Astrocyte (in vitro differentiated cells and primary cell): ENCODE measurements around the gene TSC2. TPM values are rescaled to one million over a fixed set of nuclear protein-coding genes. Genes with fewer than 3 reads are reported as not detected.
A peak's percentile ranks its signal among the peaks of the same experiment; 100 is the strongest.
"Not testable (repeated sequence)": the region's sequence is repeated elsewhere in the genome, so short reads cannot be mapped to it uniquely, and the experiment has no call there.

Experiments
- DNase-seq: peaks from one replicate; pipeline ENCODE4 v3.0.0-alpha.2; 2010; ENCODE audit warnings: low read depth
- FAIRE-seq: peaks from 2 replicates; lab custom pipeline; 2011; peaks lifted over from hg19 to GRCh38; lab: Jason Lieb, UNC
- H2AFZ ChIP-seq: 2 replicates; pipeline ENCODE4 v1.6.0; 2012; ENCODE audit warnings: low read depth, low read length, inconsistent platforms
- H3K27ac ChIP-seq: 2 replicates; pipeline ENCODE4 v1.5.1; 2011; ENCODE audit warnings: low read depth, low read length, inconsistent platforms
- H3K27me3 ChIP-seq: 2 replicates; pipeline ENCODE4 v1.6.0; 2011; ENCODE audit warnings: low read length, inconsistent platforms; ENCODE audit not compliant: insufficient read depth
- H3K36me3 ChIP-seq: 2 replicates; pipeline ENCODE4 v1.5.1; 2011; ENCODE audit warnings: low read length, inconsistent platforms; ENCODE audit not compliant: insufficient read depth
- H3K4me1 ChIP-seq: 2 replicates; pipeline ENCODE4 v1.5.1; 2011; ENCODE audit warnings: low read length, inconsistent platforms; ENCODE audit not compliant: insufficient read depth
- H3K4me2 ChIP-seq: 2 replicates; pipeline ENCODE4 v1.6.0; 2012; ENCODE audit warnings: low read length, inconsistent platforms
- H3K4me3 ChIP-seq: 2 replicates; pipeline ENCODE4 v1.5.1; 2011; ENCODE audit warnings: low read depth, mild to moderate bottlenecking, low read length, inconsistent platforms; ENCODE audit not compliant: insufficient read depth
- H3K79me2 ChIP-seq: 2 replicates; pipeline ENCODE4 v1.6.0; 2012; ENCODE audit warnings: mild to moderate bottlenecking, low read length, inconsistent platforms; ENCODE audit not compliant: insufficient read depth
- H3K9ac ChIP-seq: 2 replicates; pipeline ENCODE4 v1.6.0; 2012; ENCODE audit warnings: mild to moderate bottlenecking, low read length, inconsistent platforms
- H3K9me3 ChIP-seq: 2 replicates; pipeline ENCODE4 v1.5.1; 2012; ENCODE audit warnings: low read depth, mild to moderate bottlenecking, low read length, inconsistent platforms; ENCODE audit not compliant: insufficient read depth
- H4K20me1 ChIP-seq: 2 replicates; pipeline ENCODE4 v1.6.0; 2012; ENCODE audit warnings: low read length, inconsistent platforms; ENCODE audit not compliant: insufficient read depth
- H3K27ac Mint-ChIP-seq: one replicate; pipeline ENCODE4 v1.8.0; 2021; ENCODE audit warnings: mild to moderate bottlenecking, mixed read lengths; ENCODE audit not compliant: unreplicated experiment
- H3K27me3 Mint-ChIP-seq: one replicate; pipeline ENCODE4 v1.8.0; 2021; ENCODE audit warnings: low read depth, mixed read lengths; ENCODE audit not compliant: unreplicated experiment
- H3K36me3 Mint-ChIP-seq: one replicate; pipeline ENCODE4 v1.8.0; 2021; ENCODE audit warnings: low read depth, mixed read lengths; ENCODE audit not compliant: unreplicated experiment
- H3K4me1 Mint-ChIP-seq: one replicate; pipeline ENCODE4 v1.8.0; 2021; ENCODE audit warnings: low read depth, mixed read lengths; ENCODE audit not compliant: unreplicated experiment
- H3K4me3 Mint-ChIP-seq: one replicate; pipeline ENCODE4 v1.8.0; 2021; ENCODE audit warnings: mild to moderate bottlenecking, moderate library complexity, mixed read lengths; ENCODE audit not compliant: unreplicated experiment
- H3K9me3 Mint-ChIP-seq: one replicate; pipeline ENCODE4 v1.8.0; 2021; ENCODE audit warnings: mild to moderate bottlenecking, mixed read lengths; ENCODE audit not compliant: unreplicated experiment
- EZH2 ChIP-seq: IDR thresholded peaks from 2 replicates; pipeline ENCODE4 v1.6.1; 2012; ENCODE audit warnings: mild to moderate bottlenecking, low read length, inconsistent platforms; ENCODE audit not compliant: insufficient read depth
- total RNA-seq: library from RNA; stranded (reverse); gene quantifications from 2 replicates; pipeline ENCODE4 v1.2.1, GENCODE V29; 2021
- TF ChIP-seq, protein P1 (sequence below): IDR thresholded peaks from 2 replicates; pipeline ENCODE4 v1.5.1; 2011; ENCODE audit warnings: low read depth, mild to moderate bottlenecking, inconsistent platforms, low read length, moderate library complexity; ENCODE audit not compliant: insufficient read depth

The TSC2 gene
- total RNA-seq, 1 donor from 2014 or later: 89.5 TPM

DNA sequence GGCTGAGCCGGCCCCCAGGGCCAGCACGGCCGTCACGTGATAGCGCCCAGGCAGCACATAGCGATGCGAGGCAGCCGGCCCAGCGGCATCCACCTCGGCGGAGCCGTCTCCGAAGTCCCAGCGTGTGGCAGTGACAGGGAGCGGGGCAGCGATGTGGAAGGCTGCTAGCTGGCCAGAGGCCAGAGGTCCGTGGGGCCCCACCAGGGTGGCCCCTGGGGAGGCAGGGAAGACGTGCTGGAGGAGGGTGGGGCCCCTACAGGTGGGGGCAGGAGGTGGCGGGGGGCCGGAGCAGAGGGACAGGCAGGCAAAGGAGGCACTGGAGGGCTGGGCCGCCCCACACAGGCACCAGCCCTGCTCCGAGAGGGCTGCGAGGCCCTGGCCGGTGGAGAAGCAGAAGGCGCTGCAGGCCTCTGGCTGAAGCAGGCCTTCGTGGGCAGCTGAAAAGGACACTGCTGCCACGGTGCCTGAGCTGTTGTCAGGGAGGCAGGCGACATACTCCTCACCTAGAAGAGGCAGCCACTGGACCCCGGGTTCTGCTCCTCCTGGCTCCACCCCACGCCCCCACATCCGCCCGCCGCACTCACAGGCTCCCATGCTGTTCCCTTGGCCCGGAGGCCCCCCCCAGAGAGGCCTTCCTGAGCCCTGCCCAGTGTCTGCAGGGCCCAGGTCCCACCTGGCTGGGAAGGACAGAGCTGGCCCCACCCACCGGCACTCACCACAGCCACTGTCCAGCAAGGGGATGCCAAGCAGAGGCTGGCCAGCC is 70.4 kb downstream of the TSC2 start:
- not testable (repeated sequence) for H2AFZ ChIP-seq, H3K4me1 ChIP-seq, H3K4me3 Mint-ChIP-seq, H3K4me2 ChIP-seq, H3K36me3 ChIP-seq, H3K27ac ChIP-seq, FAIRE-seq, H3K9ac ChIP-seq, H3K4me1 Mint-ChIP-seq, H3K27ac Mint-ChIP-seq, H3K27me3 ChIP-seq, H3K9me3 Mint-ChIP-seq, DNase-seq, H3K9me3 ChIP-seq, H3K36me3 Mint-ChIP-seq, H3K27me3 Mint-ChIP-seq, H3K4me3 ChIP-seq
- H4K20me1 ChIP-seq: peaks cover 18% of the 10 kb centered on the region
- H3K79me2 ChIP-seq: peaks cover 46% of the 10 kb centered on the region

DNA sequence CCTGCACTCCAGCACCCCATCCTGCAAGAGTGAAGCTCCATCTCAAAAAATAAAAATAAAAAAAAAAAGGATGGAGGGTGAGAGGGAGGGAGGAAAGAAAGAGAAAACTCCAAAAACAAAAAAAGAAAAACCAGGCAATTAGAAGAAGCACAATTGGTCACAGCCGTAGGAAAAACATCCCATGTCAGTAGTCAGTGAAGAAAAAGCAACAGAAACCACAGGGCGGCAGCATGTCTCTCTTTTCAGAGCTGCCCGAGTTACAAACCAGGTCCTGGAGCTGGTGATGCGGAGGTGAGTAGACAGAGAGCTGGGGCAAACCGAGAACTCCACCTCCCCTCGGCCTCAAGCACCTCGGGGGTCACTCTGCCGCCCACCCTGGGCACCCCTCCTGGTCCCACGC is 73.5 kb downstream of the TSC2 start:
- not testable (repeated sequence) for H3K27ac ChIP-seq, H3K36me3 ChIP-seq, H3K9me3 ChIP-seq, H3K4me1 Mint-ChIP-seq, H3K36me3 Mint-ChIP-seq, H3K27ac Mint-ChIP-seq, H3K4me2 ChIP-seq, H3K9ac ChIP-seq, H3K27me3 ChIP-seq, H3K9me3 Mint-ChIP-seq, H3K4me3 Mint-ChIP-seq, H3K27me3 Mint-ChIP-seq, FAIRE-seq, H3K4me3 ChIP-seq, H2AFZ ChIP-seq
- peak; percentile 42 for DNase-seq
- Histone ChIP-seq H3K79me2 (peaks cover 63% of the 10 kb centered on the region), H4K20me1 (peaks cover 18% of the 10 kb centered on the region), H3K4me1 (peaks cover 25% of the 10 kb centered on the region)
- TF ChIP-seq, protein P1, sequence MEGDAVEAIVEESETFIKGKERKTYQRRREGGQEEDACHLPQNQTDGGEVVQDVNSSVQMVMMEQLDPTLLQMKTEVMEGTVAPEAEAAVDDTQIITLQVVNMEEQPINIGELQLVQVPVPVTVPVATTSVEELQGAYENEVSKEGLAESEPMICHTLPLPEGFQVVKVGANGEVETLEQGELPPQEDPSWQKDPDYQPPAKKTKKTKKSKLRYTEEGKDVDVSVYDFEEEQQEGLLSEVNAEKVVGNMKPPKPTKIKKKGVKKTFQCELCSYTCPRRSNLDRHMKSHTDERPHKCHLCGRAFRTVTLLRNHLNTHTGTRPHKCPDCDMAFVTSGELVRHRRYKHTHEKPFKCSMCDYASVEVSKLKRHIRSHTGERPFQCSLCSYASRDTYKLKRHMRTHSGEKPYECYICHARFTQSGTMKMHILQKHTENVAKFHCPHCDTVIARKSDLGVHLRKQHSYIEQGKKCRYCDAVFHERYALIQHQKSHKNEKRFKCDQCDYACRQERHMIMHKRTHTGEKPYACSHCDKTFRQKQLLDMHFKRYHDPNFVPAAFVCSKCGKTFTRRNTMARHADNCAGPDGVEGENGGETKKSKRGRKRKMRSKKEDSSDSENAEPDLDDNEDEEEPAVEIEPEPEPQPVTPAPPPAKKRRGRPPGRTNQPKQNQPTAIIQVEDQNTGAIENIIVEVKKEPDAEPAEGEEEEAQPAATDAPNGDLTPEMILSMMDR: peak; percentile 34

DNA sequence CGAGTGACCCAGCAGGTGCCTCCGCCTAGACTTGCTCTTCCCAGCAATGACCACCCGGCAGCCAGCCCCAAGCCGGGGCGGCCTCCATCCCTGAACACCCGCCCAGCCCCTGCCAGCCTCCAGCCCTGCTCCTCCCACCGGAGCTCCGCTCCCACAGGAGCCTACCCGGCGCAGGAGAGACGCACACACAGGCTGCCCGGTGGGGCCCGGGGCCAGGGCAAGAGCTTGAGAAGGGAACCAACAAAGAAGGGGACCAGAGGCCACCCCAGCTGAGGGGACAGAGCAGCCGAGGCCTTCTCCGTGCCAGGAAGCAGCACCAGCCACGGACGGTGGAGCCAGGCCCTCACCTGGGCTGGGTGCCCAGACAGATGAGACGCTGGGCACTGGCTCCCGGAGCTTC is 74.1 kb downstream of the TSC2 start:
- Mint-ChIP-seq H3K4me1 (peaks cover 6% of the 10 kb centered on the region), H3K4me3 (no peak overlapping the region), H3K9me3 (no peaks in the 10 kb centered on the region), H3K27ac (no peak overlapping the region), H3K36me3 (no peaks in the 10 kb centered on the region), H3K27me3 (no peaks in the 10 kb centered on the region)
- H3K36me3 ChIP-seq: no peaks in the 10 kb centered on the region
- no peak overlapping the region for H2AFZ ChIP-seq
- DNase-seq (no peak), FAIRE-seq (no peak)
- H3K4me3 ChIP-seq: no peak overlapping the region
- peaks cover 67% of the 10 kb centered on the region for H3K79me2 ChIP-seq
- no peak overlapping the region for H3K27ac ChIP-seq
- TF ChIP-seq, protein P1: no peak
- TF ChIP-seq EZH2: no peak
- H3K27me3 ChIP-seq: no peaks in the 10 kb centered on the region
- H3K4me1 ChIP-seq: peaks cover 31% of the 10 kb centered on the region
- no peak overlapping the region for H3K9ac ChIP-seq
- H3K4me2 ChIP-seq: peak overlapping the region; percentile 26
- H4K20me1 ChIP-seq: peaks cover 18% of the 10 kb centered on the region
- no peaks in the 10 kb centered on the region for H3K9me3 ChIP-seq
